ENCODE results near the gene PYY.

The PYY gene

DNA sequence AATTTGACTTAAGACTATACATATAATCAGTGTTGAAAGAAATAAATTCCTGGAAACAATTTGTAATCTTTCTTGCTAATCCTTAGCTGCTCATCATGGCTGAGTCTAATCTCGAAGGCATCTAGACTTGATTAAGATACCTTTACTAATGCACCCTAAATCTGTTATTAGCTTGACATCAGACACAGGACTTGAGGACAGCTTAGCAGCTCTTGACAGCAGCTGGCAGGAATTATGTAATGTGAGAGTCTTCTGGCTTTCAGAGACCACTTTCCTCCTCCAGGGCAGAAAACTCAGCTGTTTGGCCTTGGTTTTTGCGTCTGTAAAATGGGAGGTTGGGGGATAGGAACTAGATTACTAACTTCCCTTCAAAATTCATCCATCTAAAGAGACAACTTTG is 39.3 kb downstream of the PYY start:
- no peak for DNase-seq (ENCODE audit: low spot score)

DNA sequence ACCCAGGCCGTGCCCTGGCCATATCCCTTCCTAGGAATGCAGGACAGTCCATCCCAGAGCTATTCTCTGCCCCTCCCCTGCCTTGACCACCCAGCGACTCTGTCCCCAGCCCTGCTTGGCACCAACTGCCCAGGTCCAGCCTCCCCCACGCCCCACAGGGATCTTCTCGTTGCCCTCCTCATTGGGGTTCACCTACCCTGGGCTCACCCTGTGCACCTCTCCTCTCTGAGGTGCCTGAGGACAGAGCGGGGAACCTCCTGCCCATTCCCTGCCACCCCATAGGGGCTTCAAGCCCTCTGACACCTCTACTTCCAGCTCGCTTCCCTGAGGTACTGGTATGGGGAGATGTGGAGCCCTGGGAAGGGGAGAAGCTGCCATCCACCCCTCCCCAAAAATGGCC is 40.2 kb downstream of the PYY start:
- no peak for DNase-seq (ENCODE audit: low spot score)

DNA sequence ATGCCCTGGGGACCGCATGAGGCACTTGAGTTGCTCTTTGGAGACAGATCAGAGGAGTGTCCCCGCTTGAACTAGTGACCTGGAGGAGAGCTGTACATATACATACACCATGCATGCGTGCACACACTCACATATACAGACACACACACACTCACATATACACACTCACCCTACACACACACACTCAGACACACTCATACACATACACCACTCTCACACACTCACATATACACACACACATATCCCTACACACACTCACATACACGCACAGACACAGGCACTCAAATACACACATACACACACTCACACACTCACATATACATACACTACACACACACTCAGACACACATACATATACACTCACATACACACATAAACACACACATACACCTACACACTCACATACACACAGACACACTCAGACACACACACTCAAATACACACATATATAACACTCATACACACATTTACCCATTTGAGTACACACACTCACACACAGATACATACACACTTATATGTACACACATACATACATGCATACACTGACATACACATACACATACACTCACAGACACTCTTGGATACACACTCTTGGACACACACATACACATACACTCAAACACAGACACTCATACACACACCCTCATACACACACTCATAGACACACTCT is 41.0 kb downstream of the PYY start:
- no peak for DNase-seq (ENCODE audit: low spot score)

DNA sequence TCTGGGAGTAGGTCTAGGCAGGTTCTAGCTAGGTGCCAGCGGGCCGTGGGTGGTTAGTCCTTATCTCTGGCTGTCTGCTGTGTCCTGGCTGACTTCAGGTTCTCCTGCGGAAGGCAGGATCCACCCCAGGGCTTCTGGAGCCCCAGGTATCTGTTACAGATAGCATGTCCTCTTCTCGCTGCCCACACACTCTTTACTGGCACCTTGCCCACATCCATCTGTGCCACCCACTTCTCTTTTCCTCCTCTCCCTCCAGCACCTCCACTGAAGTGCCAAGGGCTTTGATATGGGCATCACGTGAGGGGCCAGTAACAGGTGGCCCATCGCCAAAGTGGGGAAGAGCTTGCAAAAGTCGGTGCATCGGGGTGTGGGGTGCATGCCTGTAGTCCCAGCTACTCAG is 41.8 kb downstream of the PYY start:
- no peak for DNase-seq (ENCODE audit: low spot score)

DNA sequence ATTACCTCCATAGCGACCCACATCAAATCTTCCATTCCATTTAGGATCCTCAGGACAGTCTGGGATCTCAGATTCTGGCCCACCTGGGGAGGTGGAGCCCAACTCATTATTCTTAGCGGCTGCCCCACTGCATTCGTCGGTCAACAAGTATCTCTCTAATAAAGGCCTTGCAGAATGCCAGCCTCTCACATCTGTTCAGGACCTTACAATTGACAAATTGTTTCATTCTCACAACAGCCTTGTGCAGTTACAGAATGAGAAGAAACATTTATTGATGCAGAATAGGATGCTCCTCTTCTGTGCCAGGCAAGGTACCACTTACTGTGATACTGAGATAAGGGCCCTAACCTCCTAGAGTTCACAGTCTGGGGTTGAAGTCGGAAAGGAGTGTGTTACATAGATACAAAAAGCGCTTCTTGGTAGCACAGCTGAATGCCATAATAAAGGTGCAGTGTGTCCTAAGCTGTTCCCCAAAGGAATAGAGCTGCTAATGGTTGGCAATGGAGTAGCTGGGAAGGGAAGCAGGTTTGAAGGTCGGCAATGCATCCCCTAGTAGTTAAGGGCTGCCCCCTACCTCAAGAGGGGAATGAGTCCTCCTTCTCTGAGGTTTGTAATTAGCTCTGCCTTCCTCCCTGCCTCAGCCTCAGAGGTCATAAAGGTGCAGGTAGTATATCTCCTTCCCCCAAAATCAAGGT is 44.1 kb downstream of the PYY start:
- DNase-seq (ENCODE audit: low spot score): no peak

DNA sequence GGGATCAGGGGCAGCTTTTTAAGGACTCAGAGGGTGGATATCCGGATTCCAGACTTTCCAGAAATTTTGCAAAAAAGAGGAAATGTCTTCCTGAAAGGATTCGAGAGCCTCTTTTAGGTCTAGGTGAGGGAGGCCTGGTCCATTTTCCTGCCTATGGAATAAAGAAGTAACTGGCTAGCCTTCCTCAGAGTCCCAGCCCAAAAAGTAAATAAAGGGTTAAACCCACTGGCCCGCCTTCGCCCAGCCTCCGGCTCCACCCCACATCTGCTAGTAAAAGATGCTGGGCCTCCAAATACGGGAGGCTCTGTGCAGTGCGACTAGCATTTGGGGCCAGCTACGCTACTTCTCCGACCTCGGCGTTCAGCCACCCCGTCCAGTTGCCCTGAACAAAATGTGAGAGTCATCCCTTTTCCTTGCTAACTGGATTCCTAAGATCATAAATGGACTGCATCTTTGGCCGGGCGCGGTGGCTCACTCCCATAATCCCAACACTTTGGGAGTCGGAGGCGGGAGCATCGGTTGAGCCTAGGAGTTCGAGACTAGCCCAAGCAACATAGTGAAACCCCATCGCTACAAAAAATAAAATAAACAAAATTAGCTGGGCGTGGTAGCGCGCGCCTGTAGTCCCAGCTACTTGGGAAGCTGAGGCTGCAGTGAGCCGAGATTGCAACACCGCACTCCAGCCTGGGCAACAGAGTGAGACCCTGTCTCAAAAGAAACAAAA is 45.6 kb downstream of the PYY start:
- peak; percentile 14 for DNase-seq (ENCODE audit: low spot score)

DNA sequence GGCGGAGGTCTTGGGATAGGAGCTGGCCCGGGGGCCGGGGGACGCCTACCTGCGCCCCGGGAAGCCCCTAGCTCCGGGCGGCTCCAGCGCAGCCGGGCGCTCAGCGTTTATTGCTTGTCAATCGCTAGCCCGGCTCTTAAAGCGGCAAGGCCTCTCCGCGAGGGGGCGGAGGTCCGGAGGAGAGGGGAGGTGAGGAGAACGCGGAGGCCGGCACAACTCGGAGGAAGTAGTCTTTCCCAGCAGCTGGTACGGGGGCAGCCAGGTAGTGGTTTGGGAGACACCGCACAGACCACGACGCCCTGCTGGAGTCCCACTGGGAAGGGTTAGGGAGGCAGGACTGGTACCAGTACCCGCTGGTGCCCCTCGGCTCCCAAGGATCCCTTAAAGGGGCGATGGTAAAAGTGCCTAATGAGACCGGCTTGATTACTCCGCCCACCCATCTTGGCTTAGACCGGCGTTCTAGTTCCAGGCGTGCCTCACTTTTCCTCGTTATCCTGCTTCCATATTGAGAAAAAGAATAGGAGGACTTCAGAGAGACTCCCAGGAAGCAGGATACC is 46.2 kb downstream of the PYY start, which contains the start of gene MPP2:
Gene MPP2, minus strand, starts transcription at position 112 of the 557 bp plus-strand sequence. CDS start 3,076 bp downstream, outside the sequence.
- no peak for DNase-seq (ENCODE audit: low spot score)

DNA sequence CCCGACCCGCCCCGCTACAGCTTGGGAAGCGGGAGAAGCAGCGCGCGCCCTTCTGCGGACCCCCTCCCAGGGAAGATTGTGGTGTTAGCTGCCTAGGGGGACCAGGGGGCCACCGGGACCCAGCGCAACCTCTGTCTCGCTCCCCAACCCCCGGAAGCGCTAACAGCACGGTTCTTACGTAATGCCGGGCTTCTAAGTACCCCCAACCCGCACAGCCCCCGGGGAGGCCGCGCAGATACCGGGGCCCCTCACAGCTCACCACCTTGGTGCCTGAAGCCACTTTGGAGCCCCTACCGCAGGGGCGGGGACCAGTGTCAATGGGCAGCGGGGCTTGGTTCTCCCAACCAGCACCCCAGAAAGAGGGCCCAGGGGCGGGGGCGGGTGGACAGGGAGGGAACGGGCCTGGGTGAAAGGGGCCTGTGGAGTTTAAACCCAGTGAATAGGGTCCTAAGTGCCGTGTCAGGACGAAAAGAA is 46.8 kb downstream of the PYY start:
- DNase-seq (ENCODE audit: low spot score): no peak

DNA sequence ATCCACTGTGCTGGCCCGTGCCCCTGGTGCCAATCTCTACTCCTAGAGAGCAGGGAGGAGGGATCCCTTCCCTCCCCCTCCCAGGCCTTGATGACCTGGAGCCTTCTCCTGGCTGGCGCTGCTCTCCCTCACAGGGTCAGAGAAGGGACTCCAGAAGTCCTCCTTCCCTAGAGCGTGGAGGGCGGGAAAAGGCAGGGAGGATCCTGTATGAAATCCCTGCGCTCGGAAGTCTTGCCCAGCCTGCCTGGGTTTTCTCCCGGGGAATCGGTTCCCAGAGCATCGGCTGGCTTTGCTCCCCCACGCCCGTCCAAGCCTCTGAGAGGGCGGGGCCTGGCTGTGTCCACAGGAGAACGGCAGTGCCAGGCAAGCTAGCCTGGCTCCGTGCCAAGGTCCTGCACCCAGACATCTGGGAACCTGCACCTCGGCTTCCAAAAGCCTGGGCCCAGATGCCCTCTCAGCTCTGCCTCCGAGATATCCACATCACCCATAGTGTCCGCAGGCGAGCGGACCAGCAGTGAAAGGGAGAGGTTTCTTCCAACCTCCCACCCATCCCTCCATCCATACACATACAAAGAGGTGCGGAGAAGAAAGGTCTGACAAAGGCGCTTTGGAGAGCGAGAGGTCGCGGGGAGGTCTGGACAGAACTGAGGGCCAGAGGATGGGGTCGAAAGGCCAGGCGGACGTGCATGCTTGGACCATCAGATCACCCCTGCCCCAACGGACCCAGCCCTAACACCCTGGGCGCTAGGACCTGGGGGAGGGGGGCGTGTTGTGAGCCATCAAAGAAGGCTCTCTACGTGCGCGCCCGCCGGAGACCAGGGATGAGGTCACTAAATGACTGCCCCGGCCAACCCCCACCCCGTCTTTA is 47.5 kb downstream of the PYY start:
- DNase-seq (ENCODE audit: low spot score): no peak

DNA sequence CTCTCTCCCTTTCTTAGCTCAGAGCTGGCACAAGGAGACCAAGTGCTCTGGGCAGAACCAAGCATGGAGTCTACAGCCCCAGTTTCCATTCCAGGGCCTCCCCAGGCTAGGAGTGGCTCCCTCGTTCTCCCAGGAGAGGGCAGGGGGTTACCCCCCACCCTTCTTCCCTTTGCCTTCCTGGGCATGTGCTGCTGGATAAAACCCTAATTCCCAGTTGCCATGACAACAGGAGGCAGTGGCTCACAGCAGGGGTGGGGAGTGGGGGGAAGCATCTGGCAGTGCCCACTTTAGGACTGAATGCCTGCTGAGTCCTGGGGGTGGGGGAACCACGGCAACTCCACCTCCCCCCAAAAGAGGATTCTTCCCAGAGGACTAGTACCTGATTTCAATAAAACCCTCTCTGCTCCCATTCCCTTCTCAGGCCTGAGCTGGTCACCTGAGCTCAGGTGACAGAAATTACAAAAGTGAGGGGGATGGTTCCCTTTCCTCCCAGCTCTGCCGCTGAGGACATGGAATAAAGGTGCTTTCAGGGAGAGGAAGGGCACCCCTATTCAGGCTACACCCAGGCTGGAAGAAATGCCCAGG is 48.2 kb downstream of the PYY start:
- no peak for DNase-seq (ENCODE audit: low spot score)

Data from activated CD4-positive, alpha-beta T cell treated with anti-CD3 and anti-CD28 coated beads, Interleukin-2, Interleukin-4, amounts not matched to agents 100 ng/mL and 50 ng/mL, durations not matched to agents 16 hours and 8 hours (primary cell).